Measurements from ENCODE around the gene PPP1R14C. TPM values are rescaled to one million over a fixed set of nuclear protein-coding genes. Genes with fewer than 3 reads are reported as not detected.

The PPP1R14C gene
- total RNA-seq, 1 donor from 2014 or later = 12.6 TPM

DNA sequence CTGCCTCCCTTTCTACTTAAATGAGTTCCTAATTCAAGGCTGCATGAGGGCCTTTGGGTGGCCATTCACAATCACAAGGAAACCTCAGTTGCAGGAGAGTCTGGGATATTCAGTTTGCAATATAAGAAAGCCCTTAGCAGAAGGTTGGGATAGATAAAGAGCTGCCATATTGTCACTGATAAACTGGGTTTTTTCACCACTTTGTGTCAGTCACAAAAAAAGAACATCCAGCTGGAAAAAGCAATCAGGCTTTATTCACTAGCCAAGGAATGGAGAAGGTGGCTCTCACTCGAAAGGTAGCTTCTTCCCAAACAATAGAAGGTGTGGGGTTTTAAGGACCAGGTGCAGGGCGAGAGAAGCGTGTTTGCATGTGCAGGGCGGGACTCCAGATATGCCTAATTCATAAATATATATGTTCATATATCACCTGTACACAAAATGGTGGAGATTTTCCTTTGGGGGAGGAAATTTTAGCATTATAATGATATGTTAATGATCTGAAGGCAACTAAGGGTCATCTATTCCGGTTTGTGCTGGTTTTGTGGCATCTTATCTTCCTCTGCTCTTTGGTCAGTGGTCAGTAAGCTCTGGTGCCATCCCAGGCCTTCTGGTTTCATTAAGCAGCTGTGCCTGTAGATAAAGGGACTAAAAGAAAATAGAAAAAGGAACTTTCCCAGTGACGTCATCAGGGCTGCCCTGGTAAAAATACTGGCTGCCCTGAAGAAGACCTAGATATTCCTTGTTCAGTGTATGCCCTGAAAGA is 128.8 kb downstream of the PPP1R14C start:
- Mint-ChIP-seq H3K27ac (no peak overlapping the region), H3K27me3 (no peaks in the 10 kb centered on the region)
- TF ChIP-seq, protein P1, sequence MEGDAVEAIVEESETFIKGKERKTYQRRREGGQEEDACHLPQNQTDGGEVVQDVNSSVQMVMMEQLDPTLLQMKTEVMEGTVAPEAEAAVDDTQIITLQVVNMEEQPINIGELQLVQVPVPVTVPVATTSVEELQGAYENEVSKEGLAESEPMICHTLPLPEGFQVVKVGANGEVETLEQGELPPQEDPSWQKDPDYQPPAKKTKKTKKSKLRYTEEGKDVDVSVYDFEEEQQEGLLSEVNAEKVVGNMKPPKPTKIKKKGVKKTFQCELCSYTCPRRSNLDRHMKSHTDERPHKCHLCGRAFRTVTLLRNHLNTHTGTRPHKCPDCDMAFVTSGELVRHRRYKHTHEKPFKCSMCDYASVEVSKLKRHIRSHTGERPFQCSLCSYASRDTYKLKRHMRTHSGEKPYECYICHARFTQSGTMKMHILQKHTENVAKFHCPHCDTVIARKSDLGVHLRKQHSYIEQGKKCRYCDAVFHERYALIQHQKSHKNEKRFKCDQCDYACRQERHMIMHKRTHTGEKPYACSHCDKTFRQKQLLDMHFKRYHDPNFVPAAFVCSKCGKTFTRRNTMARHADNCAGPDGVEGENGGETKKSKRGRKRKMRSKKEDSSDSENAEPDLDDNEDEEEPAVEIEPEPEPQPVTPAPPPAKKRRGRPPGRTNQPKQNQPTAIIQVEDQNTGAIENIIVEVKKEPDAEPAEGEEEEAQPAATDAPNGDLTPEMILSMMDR (conservative IDR thresholded peaks at IDR 0.05) = no peak

DNA sequence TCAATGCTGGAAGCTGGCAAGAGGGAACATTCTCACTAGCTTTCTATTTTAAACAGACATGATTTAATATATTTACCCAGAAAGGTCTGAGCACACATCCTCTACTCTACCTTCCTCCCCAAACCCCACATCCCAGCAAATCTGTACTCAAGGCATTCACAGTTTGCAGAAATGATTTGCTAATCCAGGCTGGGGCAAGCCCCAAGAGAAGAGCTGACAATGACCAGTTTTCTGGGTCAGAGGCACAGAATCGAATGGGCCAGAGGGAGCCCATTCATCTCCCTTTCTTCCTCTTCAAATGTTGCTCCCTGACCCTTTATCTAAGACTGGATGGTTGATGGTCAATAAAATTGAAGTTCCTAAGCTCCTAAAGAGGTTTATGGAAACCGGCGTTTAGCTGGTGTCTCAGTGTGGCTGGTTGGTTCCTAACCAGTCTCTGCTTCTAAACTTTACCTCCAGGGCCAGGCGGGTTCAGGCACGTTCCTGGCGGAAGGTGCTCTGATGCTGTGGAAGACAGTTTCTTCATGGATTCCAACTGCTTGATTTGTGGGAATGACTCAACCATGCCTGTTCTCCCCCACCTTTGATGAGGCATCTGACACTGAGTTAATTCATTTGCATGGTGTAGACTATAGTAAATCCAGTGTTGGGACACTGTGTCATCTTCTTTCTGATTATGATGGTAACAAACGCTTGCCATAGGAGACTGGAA is 129.6 kb downstream of the PPP1R14C start:
- Mint-ChIP-seq H3K4me3 (no peak overlapping the region), H3K36me3 (no peaks in the 10 kb centered on the region), H3K9me3 (no peaks in the 10 kb centered on the region), H3K27me3 (no peaks in the 10 kb centered on the region), H3K4me1 (ENCODE audit: unreplicated experiment) (peaks cover 33% of the 10 kb centered on the region), H3K27ac (no peak overlapping the region)
- DNase-seq (ENCODE audit: extremely low spot score, unreplicated experiment) = no peak
- TF ChIP-seq, protein P1 (conservative IDR thresholded peaks at IDR 0.05) = no peak

More for the DNA sequence above, 128.8 kb downstream of the PPP1R14C start:
- no peak overlapping the region for H3K4me3 Mint-ChIP-seq
- no peaks in the 10 kb centered on the region for H3K36me3 Mint-ChIP-seq
- H3K4me1 Mint-ChIP-seq (ENCODE audit: unreplicated experiment) = peaks cover 26% of the 10 kb centered on the region
- no peaks in the 10 kb centered on the region for H3K9me3 Mint-ChIP-seq
- no peak for DNase-seq (ENCODE audit: extremely low spot score, unreplicated experiment)

DNA sequence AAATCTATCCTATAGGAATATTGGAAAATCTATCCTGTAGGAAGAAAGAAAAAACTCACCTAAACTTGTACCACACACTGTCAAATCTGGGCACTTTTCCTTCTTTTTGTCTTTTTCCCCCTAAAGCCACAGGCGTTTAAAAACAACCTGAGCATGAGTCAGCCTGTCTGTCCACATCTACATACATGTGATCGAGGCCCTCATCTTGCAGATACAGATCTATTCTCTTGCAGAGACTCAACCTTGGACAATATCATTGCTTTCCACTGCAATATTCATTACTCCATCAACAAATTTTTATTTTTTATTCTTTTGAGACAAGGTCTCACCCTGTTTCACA is 130.1 kb downstream of the PPP1R14C start:
- TF ChIP-seq, protein P1 (conservative IDR thresholded peaks at IDR 0.05) = no peak
- no peaks in the 10 kb centered on the region for H3K27me3 Mint-ChIP-seq
- H3K27ac Mint-ChIP-seq = no peak overlapping the region
- no peaks in the 10 kb centered on the region for H3K36me3 Mint-ChIP-seq
- H3K4me3 Mint-ChIP-seq = no peak overlapping the region
- H3K9me3 Mint-ChIP-seq = no peaks in the 10 kb centered on the region
- peaks cover 35% of the 10 kb centered on the region for H3K4me1 Mint-ChIP-seq (ENCODE audit: unreplicated experiment)
- DNase-seq (ENCODE audit: extremely low spot score, unreplicated experiment) = no peak

DNA sequence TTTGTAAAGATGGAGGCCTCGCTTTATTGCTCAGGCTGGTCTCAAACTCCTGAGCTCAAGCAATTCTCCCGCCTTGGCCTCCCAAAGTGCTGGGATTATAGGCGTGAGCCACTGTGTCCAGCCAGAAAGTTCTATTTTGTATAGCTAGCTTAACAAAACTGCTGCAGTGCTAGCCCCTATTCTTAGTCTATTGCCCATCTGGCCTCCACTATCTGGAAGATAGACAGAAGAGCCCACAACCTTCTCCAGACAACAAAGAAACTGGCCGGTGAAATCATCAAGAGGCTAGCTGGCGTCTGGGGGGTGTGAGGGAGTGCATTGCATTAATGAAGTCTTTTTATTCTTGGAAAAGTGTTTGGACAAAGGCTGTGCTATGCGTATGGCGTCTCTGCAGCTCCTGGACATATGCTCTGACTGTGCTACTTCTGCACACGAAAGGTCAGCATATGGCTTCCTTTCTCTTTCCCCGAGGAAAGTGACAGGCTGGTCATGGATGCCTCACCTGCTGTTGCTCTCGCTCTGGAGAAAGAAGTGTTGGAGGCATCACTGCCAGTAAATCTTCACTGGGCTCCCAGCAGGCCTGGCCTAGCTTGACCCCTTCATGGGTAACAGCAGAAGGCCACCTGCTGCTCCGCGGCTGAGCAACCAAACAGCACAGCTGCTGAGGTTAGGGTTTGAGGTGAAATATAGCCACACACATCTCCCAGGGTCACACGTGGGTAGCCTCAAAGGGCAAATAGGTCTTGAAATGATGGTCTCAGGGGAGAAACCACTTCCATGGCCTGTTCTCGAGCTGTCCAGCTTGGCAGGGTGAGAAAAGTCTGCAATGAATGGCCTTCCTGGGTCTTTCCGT is 130.8 kb downstream of the PPP1R14C start:
- TF ChIP-seq, protein P1 (conservative IDR thresholded peaks at IDR 0.05) = no peak
- Mint-ChIP-seq H3K27me3 (no peaks in the 10 kb centered on the region), H3K9me3 (no peaks in the 10 kb centered on the region), H3K36me3 (no peaks in the 10 kb centered on the region), H3K27ac (no peak overlapping the region), H3K4me3 (no peak overlapping the region), H3K4me1 (ENCODE audit: unreplicated experiment) (peaks cover 40% of the 10 kb centered on the region)
- DNase-seq (ENCODE audit: extremely low spot score, unreplicated experiment) = no peak

DNA sequence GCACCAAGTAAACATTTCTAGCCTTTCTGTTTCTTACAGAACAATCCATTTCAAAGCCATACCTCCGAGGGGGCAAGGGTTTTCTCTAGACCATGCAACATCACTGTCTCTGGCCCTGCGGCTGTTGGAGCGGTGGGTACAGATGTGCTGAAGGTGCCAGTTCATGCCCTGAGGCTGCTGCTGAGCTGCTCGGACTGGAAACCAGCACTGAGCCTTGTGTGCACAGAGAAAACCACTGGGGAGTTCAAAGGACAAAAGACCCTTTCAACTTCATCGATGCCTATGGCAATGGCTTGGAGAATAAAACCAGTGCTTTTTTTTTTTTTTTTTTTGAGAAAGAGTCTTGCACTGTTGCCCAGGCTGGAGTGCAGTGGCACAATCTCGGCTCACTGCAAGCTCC is 132.6 kb downstream of the PPP1R14C start:
- Mint-ChIP-seq H3K4me3 (no peak overlapping the region), H3K9me3 (no peaks in the 10 kb centered on the region), H3K36me3 (no peaks in the 10 kb centered on the region), H3K4me1 (ENCODE audit: unreplicated experiment) (peaks cover 33% of the 10 kb centered on the region), H3K27me3 (no peaks in the 10 kb centered on the region), H3K27ac (no peak overlapping the region)
- TF ChIP-seq, protein P1 (conservative IDR thresholded peaks at IDR 0.05) = no peak
- DNase-seq (ENCODE audit: extremely low spot score, unreplicated experiment) = no peak

All from type B pancreatic cell (in vitro differentiated cells).